HG03558 (cell line): ENCODE data around the gene C11orf91.
"Not testable (repeated sequence)": the region's sequence is repeated elsewhere in the genome, so short reads cannot be mapped to it uniquely, and the experiment has no call there.

Experiments used
- ATAC-seq: cut with Tn5 transposase; IDR thresholded peaks from one replicate; pipeline ENCODE4 v1.9.1; 2021; ENCODE audit warnings: moderate number of reproducible peaks; ENCODE audit not compliant: unreplicated experiment; ENCODE audit errors: extremely low read depth

The C11orf91 gene

GRCh38 chr11:33674035-33674814 is 26.4 kb downstream of the C11orf91 start:
- no peak for ATAC-seq

DNA sequence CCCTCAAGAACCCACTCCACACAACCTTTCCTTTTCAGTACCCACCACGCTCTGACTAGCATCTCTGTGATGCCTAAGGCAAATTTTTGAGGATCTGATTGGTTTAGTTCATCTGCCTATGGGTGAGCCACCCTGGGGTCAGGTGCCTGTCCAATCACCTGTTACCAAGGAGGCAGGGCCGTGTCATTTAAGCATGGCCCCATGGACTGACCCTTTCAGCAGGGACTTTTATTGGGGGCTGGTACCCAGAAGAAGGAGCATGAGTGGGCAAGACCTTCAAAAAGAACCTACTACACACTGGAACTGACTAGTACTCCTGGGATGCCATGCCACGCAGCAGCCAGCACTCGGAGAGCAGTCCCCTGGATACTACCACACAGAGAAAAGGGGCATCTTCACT is 28.4 kb downstream of the C11orf91 start:
- ATAC-seq, result no peak

DNA sequence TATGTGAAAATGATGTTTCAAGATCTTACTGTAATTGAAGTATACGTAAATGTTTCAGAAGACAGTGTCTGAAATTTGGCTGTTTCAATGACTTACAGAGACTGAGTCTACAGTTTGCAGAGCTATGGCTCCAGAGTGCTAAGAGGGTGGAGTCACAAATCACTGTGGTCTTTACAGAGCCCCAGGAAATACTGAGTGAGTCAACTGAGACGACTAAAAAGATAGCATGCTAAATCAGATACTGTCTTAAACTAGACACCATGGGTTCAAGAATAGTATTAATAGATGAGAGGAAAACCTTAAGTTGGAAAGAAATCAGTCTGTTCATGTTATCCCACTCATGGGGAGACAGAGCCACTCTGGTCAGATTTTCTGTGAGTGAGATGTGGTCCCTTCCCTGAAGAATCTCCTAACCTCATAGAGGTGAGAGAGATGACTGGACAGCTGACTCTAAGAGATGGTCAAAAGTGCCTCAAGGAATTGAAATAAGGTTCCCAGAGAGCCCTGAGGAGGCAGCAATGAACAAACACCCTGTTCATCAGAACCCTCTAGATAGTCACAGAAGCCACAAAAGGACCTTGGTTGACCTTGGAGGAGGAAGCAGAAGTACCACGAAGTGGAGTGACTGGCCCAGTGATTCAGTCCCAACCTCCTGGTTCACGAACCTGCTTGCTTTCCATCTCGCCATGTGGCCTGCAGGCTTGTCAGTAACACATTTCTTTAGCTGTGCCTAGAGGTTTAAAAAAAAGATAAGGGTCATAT is 30.2 kb downstream of the C11orf91 start:
- no peak for ATAC-seq

GRCh38 chr11:33669598-33670249 is 30.9 kb downstream of the C11orf91 start:
- ATAC-seq, result no peak

GRCh38 chr11:33668951-33669596 is 31.6 kb downstream of the C11orf91 start:
- no peak for ATAC-seq

DNA sequence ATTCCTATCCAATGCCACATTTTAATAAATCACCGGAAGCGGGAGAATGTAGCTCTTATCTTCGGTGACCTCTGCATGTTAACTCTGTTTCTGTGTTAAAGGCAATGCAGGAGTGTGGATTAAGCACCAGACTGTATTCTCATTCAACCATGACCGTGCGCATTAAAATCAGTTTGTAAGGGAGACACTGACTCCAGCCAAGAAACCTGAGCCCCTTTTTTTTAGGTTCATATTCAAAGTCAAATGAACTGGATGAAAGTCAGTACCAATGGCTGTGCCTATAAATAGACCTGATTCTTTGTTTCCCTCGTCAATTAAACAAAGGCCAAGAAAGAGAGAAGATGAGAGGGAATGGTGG is 32.2 kb downstream of the C11orf91 start:
- no peak for ATAC-seq

- no peak for ATAC-seq
These were observed 32.7 kb downstream of the C11orf91 start for GRCh38 chr11:33667819-33668467.

DNA sequence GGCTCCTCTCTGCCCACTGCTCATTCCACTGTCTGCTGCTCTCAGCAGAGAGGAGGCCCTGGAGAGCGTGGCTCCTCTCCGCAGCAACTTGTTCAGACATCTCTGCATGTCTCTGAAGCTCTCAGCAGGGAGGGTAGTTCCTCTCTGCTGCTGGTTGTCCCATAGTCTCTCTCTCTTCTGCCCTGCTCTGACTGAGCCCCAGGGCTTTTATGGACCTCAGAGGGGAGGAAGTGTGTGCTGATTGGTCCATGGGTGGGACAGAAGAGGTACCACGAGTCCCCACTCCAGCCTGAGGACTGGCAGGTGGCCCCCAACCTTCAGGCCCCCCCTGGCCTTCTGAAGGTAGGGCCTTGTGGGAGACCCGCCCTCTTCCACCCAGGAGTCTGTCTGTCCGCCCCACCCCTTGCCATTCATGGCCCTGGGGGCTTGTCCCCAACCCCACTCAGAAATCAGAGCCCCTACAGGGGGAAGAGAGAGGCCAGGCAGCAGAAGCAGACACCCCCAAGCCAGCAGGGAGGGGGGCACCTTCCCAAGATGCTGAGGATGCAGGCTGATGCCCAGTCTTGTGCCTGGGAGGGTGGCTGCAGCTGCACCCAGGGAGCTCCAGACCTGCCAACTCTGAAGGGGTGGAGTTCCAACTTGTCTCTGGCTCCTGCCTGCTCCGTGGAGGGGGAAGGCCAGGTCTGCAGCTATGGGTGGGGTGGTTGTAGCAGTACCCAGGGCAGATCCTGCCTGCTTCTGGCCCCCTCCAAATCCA is 35.1 kb downstream of the C11orf91 start:
- ATAC-seq, result no peak

DNA sequence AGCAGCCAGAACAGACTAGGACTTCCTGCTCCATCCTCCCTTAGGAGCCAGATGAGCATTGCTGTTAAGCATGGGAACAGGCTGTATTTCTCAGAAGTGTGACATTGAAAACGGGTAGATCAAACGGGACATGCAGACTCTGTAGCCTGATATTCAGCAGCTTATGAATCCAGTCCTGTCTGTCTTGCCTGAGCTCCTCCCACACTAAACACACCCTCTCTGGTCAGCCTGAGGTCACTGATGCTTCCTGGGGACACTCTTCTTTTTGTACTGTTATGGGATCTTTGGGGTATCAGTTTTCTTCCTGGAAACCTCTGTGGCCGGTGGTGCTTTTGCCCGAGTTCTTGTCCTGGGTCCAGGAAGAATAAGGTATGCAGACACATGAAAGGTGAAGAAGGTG is 35.8 kb downstream of the C11orf91 start:
- ATAC-seq, result no peak

- no peak for ATAC-seq
These were observed 36.5 kb downstream of the C11orf91 start for GRCh38 chr11:33664166-33664565.

GRCh38 chr11:33663121-33663520 is 37.5 kb downstream of the C11orf91 start:
- ATAC-seq, result no peak

DNA sequence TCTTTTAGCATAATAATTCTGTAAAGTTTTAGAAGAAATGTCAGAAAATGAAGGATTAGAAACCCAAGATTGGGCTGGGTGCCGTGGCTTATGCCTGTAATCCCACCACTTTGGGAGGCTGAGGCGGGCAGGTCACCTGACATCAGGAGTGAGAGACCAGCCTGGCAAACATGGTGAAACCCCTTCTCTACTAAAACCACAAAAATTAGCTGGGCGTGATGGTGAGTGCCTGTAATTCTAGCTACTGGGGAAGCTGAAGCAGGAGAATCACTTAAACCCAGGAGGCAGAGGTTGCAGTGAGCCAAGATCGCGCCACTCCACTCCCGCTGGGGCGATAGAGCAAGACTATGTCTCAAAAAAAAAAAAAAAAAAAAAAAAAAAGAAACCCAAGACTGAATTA is 39.1 kb downstream of the C11orf91 start:
- ATAC-seq, result not testable (repeated sequence)

DNA sequence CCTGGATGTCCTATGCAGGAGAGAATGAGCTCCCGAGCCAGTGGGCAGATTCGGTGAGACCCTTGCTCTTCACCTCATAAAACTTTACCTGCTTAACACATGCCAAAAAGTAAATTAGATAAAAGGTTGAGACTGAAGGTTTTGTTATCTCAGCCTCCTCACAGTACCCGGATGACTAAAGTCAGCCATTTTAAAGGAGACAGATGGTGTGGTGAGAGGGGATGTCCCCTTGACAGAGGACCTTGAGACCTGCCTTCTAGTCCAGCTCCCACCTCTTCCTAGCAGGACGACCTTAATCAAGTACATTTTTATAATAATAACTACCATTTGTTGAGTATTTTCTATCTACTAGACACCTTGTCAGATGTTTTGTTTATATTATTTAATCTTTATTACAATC is 39.7 kb downstream of the C11orf91 start:
- ATAC-seq, result no peak

GRCh38 chr11:33659370-33660139 is 41.1 kb downstream of the C11orf91 start:
- ATAC-seq, result no peak

GRCh38 chr11:33658195-33658900 is 42.3 kb downstream of the C11orf91 start:
- no peak for ATAC-seq

GRCh38 chr11:33657757-33658156 is 42.9 kb downstream of the C11orf91 start:
- no peak for ATAC-seq

DNA sequence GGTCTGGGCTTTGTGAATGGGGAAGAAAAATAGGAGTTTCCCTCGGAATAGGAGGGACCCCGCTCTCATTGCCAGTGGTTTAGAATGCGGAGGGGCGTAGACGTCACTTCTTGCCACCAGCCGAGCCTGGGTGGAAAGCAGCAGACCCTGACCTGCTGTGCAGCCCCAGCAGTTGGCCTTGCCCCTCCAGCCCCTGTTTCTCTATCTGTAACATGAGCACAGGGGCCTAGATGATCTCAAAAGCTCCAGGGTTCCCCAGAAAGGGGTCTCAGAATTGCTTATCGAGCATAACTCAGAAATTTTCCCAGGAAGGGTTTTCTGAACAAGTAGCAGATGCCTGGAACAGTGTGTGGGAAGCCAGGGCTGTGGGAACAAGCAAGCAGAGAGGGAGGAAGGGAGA is 43.9 kb downstream of the C11orf91 start:
- ATAC-seq, result no peak
